ENCODE results near the gene HLA-E.
"Not testable (repeated sequence)": the region's sequence is repeated elsewhere in the genome, so short reads cannot be mapped to it uniquely, and the experiment has no call there.

DNA sequence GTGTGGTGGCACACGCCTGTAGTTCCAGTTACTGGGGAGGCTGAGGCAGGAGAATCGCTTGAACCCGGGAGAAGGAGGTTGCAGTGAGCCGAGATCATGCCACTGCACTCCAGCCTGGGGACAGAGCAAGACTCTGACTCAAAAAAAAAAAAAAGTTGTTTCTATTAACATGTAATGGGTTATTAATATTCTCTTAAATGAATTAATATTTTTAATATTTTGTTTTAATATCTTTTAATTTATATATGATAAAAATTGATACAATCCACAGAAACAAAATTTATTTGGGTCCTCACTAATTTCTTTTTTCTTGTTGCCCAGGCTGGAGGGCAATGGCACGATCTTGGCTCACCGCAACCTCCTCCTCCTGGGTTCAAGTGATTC lies 620 bp upstream of the HLA-E start:
- TF ChIP-seq ARNTL (CRISPR knock-in tag; IDR thresholded peaks at IDR 0.05; ENCODE audit: borderline replicate concordance, low read depth); ZFP30 (CRISPR knock-in tag; IDR thresholded peaks at IDR 0.05); ZNF70 (CRISPR knock-in tag; IDR thresholded peaks at IDR 0.05): not testable (repeated sequence)
- TF ChIP-seq, protein P1, sequence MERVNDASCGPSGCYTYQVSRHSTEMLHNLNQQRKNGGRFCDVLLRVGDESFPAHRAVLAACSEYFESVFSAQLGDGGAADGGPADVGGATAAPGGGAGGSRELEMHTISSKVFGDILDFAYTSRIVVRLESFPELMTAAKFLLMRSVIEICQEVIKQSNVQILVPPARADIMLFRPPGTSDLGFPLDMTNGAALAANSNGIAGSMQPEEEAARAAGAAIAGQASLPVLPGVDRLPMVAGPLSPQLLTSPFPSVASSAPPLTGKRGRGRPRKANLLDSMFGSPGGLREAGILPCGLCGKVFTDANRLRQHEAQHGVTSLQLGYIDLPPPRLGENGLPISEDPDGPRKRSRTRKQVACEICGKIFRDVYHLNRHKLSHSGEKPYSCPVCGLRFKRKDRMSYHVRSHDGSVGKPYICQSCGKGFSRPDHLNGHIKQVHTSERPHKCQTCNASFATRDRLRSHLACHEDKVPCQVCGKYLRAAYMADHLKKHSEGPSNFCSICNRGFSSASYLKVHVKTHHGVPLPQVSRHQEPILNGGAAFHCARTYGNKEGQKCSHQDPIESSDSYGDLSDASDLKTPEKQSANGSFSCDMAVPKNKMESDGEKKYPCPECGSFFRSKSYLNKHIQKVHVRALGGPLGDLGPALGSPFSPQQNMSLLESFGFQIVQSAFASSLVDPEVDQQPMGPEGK (CRISPR knock-in tag; IDR thresholded peaks at IDR 0.05; ENCODE audit: borderline replicate concordance), result not testable (repeated sequence)

All from SK-N-SH treated with all-trans-retinoic acid at 6 μM for 48 hours (cell line).